A204.1 (cell line): ENCODE data around the gene CPTP.

Experiments
- FAIRE-seq: peaks from 2 replicates; lab custom pipeline; 2012; peaks lifted over from hg19 to GRCh38; lab: Jason Lieb, UNC

The CPTP gene

GRCh38 chr1:1292851-1293250 is 31.8 kb upstream of the CPTP start:
- FAIRE-seq: no peak

GRCh38 chr1:1293263-1294249 is 31.0 kb upstream of the CPTP start:
- no peak for FAIRE-seq

GRCh38 chr1:1294250-1294890 is 30.2 kb upstream of the CPTP start:
- no peak for FAIRE-seq

- no peak for FAIRE-seq
These were observed 29.3 kb upstream of the CPTP start for GRCh38 chr1:1295154-1295923.

- FAIRE-seq: no peak
These were observed 28.2 kb upstream of the CPTP start for GRCh38 chr1:1296070-1297061.

GRCh38 chr1:1297802-1298424 is 26.7 kb upstream of the CPTP start:
- FAIRE-seq: no peak

- FAIRE-seq: no peak
These were observed 25.5 kb upstream of the CPTP start for GRCh38 chr1:1298861-1299685.

GRCh38 chr1:1299686-1300351 is 24.8 kb upstream of the CPTP start:
- no peak for FAIRE-seq

GRCh38 chr1:1300352-1300739 is 24.3 kb upstream of the CPTP start:
- FAIRE-seq: no peak

GRCh38 chr1:1302006-1302430 is 22.6 kb upstream of the CPTP start:
- FAIRE-seq: no peak

GRCh38 chr1:1302951-1303509 is 21.6 kb upstream of the CPTP start:
- no peak for FAIRE-seq

- no peak for FAIRE-seq
These were observed 20.9 kb upstream of the CPTP start for GRCh38 chr1:1303736-1304135.

- no peak for FAIRE-seq
These were observed 20.0 kb upstream of the CPTP start for GRCh38 chr1:1304331-1305299.

GRCh38 chr1:1305300-1306069 is 19.1 kb upstream of the CPTP start:
- FAIRE-seq: no peak

GRCh38 chr1:1306070-1306660 is 18.4 kb upstream of the CPTP start:
- no peak for FAIRE-seq

GRCh38 chr1:1306661-1307260 is 17.8 kb upstream of the CPTP start:
- FAIRE-seq: no peak
